ENCODE measurements around the gene MT1X. TPM values are rescaled to one million over a fixed set of nuclear protein-coding genes. Genes with fewer than 3 reads are reported as not detected.

MT1X gene
- total and polyA plus RNA-seq, 2 of the 13 experiments (the other 11 are each of a cell fraction or from before 2014, with no cell fraction given): 19.7 to 288 TPM

DNA sequence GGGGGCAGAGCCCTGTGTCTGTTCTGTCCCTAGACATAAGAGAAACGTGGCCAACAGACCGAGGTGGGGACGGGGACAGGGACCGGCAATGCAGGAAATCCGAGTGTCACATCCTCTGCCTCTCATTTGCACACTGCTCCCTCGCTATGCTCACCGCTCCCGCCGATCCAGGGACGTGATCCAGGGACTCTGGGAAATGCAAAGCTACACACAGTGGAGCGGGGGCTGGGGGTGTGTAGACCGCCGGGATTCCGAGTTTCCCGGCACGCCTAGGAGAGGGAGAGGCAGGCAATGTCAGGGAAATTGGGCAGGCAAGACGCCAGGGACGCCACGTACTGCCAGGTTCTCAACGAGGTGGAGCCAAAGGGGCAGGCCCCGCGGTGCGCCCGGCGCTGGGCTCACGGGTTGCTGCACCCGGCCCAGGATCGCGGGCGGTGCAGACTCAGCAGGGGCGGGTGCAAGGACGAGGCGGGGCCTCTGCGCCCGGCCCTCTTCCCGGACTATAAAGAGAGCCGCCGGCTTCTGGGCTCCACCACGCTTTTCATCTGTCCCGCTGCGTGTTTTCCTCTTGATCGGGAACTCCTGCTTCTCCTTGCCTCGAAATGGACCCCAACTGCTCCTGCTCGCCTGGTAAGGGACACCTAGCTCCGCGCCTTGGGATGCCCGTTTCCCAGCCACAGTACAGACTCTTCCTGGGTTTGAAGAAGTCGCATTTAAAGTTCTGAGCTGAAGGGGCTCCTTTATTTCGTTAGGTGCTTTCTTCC, at the start of gene MT1X (continued):
- TF ChIP-seq ZNF446 (CRISPR knock-in tag; IDR thresholded peaks at IDR 0.05) (no peak), RFX3 (CRISPR knock-in tag; IDR thresholded peaks at IDR 0.05) (no peak), MYC (CRISPR knock-in tag; IDR thresholded peaks at IDR 0.05; ENCODE audit: borderline replicate concordance) (peak; percentile 85; the same call in 1 of the 2 replicates), SOX13 (IDR thresholded peaks at IDR 0.05) (no peak), SOX13 (CRISPR knock-in tag; conservative IDR thresholded peaks at IDR 0.05 in 1 of 2, IDR thresholded peaks at IDR 0.05 in 1 of 2) (peak in 1 of 2 experiments; percentile 27; a peak in 1 of 4 replicates), GABPA (IDR thresholded peaks at IDR 0.05; ENCODE audit: low read depth, low read length) (no peak), GABPA (CRISPR knock-in tag; IDR thresholded peaks at IDR 0.05; ENCODE audit: low read depth) (no peak), TBL1XR1 (IDR thresholded peaks at IDR 0.05; ENCODE audit: borderline replicate concordance, low read length, partially characterized antibody) (no peak), POGZ (CRISPR knock-in tag; IDR thresholded peaks at IDR 0.05) (peak; percentile 79), PCBP1 (IDR thresholded peaks at IDR 0.05; ENCODE audit: borderline replicate concordance, low read depth, low read length) (peak; percentile 87; the same call in 1 of the 2 replicates), ZNF451 (CRISPR knock-in tag; IDR thresholded peaks at IDR 0.05) (peak; percentile 43; the same call in 1 of the 2 replicates), HMG20A (CRISPR knock-in tag; IDR thresholded peaks at IDR 0.05; ENCODE audit: borderline replicate concordance) (peak; percentile 33; the same call in 1 of the 2 replicates), TBX3 (IDR thresholded peaks at IDR 0.05; ENCODE audit: borderline replicate concordance) (no peak), ZNF263 (CRISPR knock-in tag; IDR thresholded peaks at IDR 0.05) (no peak; the same call in 1 of the 2 replicates), JDP2 (CRISPR knock-in tag; IDR thresholded peaks at IDR 0.05; ENCODE audit: borderline replicate concordance) (no peak), ZMAT3 (CRISPR knock-in tag; conservative IDR thresholded peaks at IDR 0.05) (peak; percentile 92), SNAPC2 (CRISPR knock-in tag; IDR thresholded peaks at IDR 0.05) (peak; percentile 31), ZNF484 (CRISPR knock-in tag; IDR thresholded peaks at IDR 0.05; ENCODE audit: borderline replicate concordance, low read depth) (no peak)
- TF ChIP-seq, protein P1, sequence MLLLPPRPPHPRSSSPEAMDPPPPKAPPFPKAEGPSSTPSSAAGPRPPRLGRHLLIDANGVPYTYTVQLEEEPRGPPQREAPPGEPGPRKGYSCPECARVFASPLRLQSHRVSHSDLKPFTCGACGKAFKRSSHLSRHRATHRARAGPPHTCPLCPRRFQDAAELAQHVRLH (CRISPR knock-in tag; IDR thresholded peaks at IDR 0.05; ENCODE audit: borderline replicate concordance, low read depth): peak; percentile 95
- TF ChIP-seq, protein P2, sequence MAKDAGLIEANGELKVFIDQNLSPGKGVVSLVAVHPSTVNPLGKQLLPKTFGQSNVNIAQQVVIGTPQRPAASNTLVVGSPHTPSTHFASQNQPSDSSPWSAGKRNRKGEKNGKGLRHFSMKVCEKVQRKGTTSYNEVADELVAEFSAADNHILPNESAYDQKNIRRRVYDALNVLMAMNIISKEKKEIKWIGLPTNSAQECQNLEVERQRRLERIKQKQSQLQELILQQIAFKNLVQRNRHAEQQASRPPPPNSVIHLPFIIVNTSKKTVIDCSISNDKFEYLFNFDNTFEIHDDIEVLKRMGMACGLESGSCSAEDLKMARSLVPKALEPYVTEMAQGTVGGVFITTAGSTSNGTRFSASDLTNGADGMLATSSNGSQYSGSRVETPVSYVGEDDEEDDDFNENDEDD (CRISPR knock-in tag; IDR thresholded peaks at IDR 0.05; ENCODE audit: borderline replicate concordance): peak; percentile 41; the same call in 1 of the 2 replicates
- TF ChIP-seq, protein P3, sequence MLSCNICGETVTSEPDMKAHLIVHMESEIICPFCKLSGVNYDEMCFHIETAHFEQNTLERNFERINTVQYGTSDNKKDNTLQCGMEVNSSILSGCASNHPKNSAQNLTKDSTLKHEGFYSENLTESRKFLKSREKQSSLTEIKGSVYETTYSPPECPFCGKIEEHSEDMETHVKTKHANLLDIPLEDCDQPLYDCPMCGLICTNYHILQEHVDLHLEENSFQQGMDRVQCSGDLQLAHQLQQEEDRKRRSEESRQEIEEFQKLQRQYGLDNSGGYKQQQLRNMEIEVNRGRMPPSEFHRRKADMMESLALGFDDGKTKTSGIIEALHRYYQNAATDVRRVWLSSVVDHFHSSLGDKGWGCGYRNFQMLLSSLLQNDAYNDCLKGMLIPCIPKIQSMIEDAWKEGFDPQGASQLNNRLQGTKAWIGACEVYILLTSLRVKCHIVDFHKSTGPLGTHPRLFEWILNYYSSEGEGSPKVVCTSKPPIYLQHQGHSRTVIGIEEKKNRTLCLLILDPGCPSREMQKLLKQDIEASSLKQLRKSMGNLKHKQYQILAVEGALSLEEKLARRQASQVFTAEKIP (CRISPR knock-in tag; IDR thresholded peaks at IDR 0.05; ENCODE audit: borderline replicate concordance): no peak
- TF ChIP-seq, protein P4, sequence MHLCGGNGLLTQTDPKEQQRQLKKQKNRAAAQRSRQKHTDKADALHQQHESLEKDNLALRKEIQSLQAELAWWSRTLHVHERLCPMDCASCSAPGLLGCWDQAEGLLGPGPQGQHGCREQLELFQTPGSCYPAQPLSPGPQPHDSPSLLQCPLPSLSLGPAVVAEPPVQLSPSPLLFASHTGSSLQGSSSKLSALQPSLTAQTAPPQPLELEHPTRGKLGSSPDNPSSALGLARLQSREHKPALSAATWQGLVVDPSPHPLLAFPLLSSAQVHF (CRISPR knock-in tag; IDR thresholded peaks at IDR 0.05): 0 out of 2 replicates have a peak, but pooled peaks have one; percentile 51
- TF ChIP-seq, protein P5, sequence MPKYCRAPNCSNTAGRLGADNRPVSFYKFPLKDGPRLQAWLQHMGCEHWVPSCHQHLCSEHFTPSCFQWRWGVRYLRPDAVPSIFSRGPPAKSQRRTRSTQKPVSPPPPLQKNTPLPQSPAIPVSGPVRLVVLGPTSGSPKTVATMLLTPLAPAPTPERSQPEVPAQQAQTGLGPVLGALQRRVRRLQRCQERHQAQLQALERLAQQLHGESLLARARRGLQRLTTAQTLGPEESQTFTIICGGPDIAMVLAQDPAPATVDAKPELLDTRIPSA (CRISPR knock-in tag; IDR thresholded peaks at IDR 0.05; ENCODE audit: borderline replicate concordance): no peak
- TF ChIP-seq, protein P6, sequence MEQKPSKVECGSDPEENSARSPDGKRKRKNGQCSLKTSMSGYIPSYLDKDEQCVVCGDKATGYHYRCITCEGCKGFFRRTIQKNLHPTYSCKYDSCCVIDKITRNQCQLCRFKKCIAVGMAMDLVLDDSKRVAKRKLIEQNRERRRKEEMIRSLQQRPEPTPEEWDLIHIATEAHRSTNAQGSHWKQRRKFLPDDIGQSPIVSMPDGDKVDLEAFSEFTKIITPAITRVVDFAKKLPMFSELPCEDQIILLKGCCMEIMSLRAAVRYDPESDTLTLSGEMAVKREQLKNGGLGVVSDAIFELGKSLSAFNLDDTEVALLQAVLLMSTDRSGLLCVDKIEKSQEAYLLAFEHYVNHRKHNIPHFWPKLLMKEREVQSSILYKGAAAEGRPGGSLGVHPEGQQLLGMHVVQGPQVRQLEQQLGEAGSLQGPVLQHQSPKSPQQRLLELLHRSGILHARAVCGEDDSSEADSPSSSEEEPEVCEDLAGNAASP (CRISPR knock-in tag; IDR thresholded peaks at IDR 0.05; ENCODE audit: borderline replicate concordance): no peak

Data from HepG2 (cell line).